ENCODE measurements around the gene SPATA9. TPM values are rescaled to one million over a fixed set of nuclear protein-coding genes. Genes with fewer than 3 reads are reported as not detected.

SPATA9 gene
- total and polyA plus RNA-seq, 2 donors (not counting 1 experiment from before 2014, with no cell fraction given) = not detected

DNA sequence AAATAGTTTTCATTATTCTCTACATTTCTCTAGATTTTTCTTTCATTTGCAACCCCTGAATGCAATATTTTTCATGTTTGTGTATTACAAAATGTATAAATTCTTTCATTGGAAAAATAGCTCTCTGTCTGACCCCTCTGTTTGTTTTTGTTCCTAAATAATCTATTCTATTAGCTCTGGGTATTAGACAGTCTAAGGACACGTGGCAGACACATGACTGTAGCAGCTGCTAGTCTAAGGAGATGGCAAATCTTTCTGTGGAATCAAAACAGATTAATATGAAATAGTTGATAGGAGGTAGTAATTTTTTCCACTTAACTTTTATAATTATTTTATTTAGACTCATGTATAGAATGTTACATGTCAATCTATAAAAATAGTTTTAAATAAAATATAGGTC lies 21.4 kb upstream of the SPATA9 start:
- H3K9ac ChIP-seq (ENCODE audit: low read length) = no peak overlapping the region
- Mint-ChIP-seq H3K27ac (no peak overlapping the region), H3K9me3 (ENCODE audit: insufficient read depth) (no peaks in the 10 kb centered on the region), H3K27me3 (peaks cover 4% of the 10 kb centered on the region), H3K4me3 (no peak overlapping the region), H3K4me1 (no peaks in the 10 kb centered on the region)
- H3K27ac ChIP-seq (ENCODE audit: low read length in 2 of 2) = no peak overlapping the region
- H3K79me2 ChIP-seq (ENCODE audit: control insufficient read depth, insufficient read depth, low read length) = no peaks in the 10 kb centered on the region
- no peaks in the 10 kb centered on the region for H3K4me1 ChIP-seq (ENCODE audit: control insufficient read depth in 2 of 2, insufficient read depth in 2 of 2, low read length in 2 of 2)
- H3K36me3 ChIP-seq (replicated peaks in 1 of 2; ENCODE audit: control extremely low read depth in 1 of 2, control insufficient read depth in 1 of 2, extremely low read depth in 1 of 2, insufficient read depth in 2 of 2, low read length in 1 of 2) = no peaks in the 10 kb centered on the region
- ATAC-seq (ENCODE audit: low read depth) (no peak), DNase-seq (no peak)
- POLR2A ChIA-PET = no interaction called here
- H3K9me3 ChIP-seq (ENCODE audit: control extremely low read depth in 1 of 3, control insufficient read depth in 2 of 3, insufficient read depth in 1 of 3, low read length in 2 of 3) = no peaks in the 10 kb centered on the region
- intact Hi-C loops (cut with micrococcal nuclease) = no loop called here
- H3K4me2 ChIP-seq (replicated peaks; ENCODE audit: low read depth, low read length, poor library complexity, severe bottlenecking) = no peak overlapping the region
- no CpG with 5 or more reads among the region's 1 CpG for WGBS (ENCODE audit: insufficient coverage)
- no peak overlapping the region for H2AFZ ChIP-seq (ENCODE audit: insufficient read depth, low read depth, low read length, poor library complexity, severe bottlenecking)
- H3K4me3 ChIP-seq (ENCODE audit: control extremely low read depth in 1 of 5, extremely low read depth in 1 of 5, insufficient read depth in 1 of 5, low read depth in 2 of 5, low read length in 4 of 5) = no peak overlapping the region
- no peaks in the 10 kb centered on the region for H4K20me1 ChIP-seq (ENCODE audit: control insufficient read depth, insufficient read depth, low read length, poor library complexity, severe bottlenecking)
- CTCF ChIA-PET = no interaction called here
- TF ChIP-seq EZH2 (IDR thresholded peaks at IDR 0.05; ENCODE audit: borderline replicate concordance, insufficient read depth, low read depth, low read length, poor library complexity, severe bottlenecking) = no peak
- TF ChIP-seq, protein P1, sequence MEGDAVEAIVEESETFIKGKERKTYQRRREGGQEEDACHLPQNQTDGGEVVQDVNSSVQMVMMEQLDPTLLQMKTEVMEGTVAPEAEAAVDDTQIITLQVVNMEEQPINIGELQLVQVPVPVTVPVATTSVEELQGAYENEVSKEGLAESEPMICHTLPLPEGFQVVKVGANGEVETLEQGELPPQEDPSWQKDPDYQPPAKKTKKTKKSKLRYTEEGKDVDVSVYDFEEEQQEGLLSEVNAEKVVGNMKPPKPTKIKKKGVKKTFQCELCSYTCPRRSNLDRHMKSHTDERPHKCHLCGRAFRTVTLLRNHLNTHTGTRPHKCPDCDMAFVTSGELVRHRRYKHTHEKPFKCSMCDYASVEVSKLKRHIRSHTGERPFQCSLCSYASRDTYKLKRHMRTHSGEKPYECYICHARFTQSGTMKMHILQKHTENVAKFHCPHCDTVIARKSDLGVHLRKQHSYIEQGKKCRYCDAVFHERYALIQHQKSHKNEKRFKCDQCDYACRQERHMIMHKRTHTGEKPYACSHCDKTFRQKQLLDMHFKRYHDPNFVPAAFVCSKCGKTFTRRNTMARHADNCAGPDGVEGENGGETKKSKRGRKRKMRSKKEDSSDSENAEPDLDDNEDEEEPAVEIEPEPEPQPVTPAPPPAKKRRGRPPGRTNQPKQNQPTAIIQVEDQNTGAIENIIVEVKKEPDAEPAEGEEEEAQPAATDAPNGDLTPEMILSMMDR (IDR thresholded peaks at IDR 0.05) = no peak
- no peaks in the 10 kb centered on the region for H3K27me3 ChIP-seq (replicated peaks in 1 of 4; ENCODE audit: control extremely low read depth in 1 of 4, control insufficient read depth in 3 of 4, insufficient read depth in 4 of 4, low read length in 3 of 4)

DNA sequence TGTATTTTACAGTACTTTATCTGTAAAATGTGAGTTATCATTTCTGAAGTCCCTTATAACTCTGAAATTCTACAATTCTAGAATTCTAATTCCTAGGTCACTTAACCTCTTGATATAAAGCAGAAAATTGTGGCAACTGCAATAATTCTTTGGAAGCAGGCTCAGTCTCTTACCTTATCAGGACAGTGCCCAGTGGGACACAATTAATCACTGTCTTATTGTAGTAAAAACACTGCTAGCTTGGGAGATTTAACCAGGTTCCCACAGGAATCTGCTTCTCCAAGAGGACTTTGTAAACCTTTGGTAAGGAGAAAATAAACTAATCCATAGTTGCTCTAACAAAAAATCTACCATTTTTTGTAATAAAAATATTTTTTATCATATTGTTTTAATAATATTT lies 18.3 kb upstream of the SPATA9 start:
- DNase-seq (no peak), ATAC-seq (ENCODE audit: low read depth) (no peak)
- no peaks in the 10 kb centered on the region for H3K9me3 ChIP-seq (ENCODE audit: control extremely low read depth in 1 of 3, control insufficient read depth in 2 of 3, insufficient read depth in 1 of 3, low read length in 2 of 3)
- no peaks in the 10 kb centered on the region for H3K27me3 ChIP-seq (replicated peaks in 1 of 4; ENCODE audit: control extremely low read depth in 1 of 4, control insufficient read depth in 3 of 4, insufficient read depth in 4 of 4, low read length in 3 of 4)
- Mint-ChIP-seq H3K27ac (no peak overlapping the region), H3K9me3 (ENCODE audit: insufficient read depth) (no peaks in the 10 kb centered on the region), H3K4me3 (no peak overlapping the region), H3K4me1 (no peaks in the 10 kb centered on the region), H3K27me3 (peaks cover 14% of the 10 kb centered on the region)
- intact Hi-C loops (cut with micrococcal nuclease) = no loop called here
- H3K36me3 ChIP-seq (replicated peaks in 1 of 2; ENCODE audit: control extremely low read depth in 1 of 2, control insufficient read depth in 1 of 2, extremely low read depth in 1 of 2, insufficient read depth in 2 of 2, low read length in 1 of 2) = no peaks in the 10 kb centered on the region
- H3K79me2 ChIP-seq (ENCODE audit: control insufficient read depth, insufficient read depth, low read length) = no peaks in the 10 kb centered on the region
- H3K27ac ChIP-seq (ENCODE audit: low read length in 2 of 2) = no peak overlapping the region
- CTCF ChIA-PET = interaction anchor here (0.9 kb wide), 1 partner anchor 17 kb away, joined by 3 read pairs; no protein-coding TSS in a partner anchor
- no peak overlapping the region for H3K9ac ChIP-seq (ENCODE audit: low read length)
- TF ChIP-seq EZH2 (IDR thresholded peaks at IDR 0.05; ENCODE audit: borderline replicate concordance, insufficient read depth, low read depth, low read length, poor library complexity, severe bottlenecking) = no peak
- TF ChIP-seq, protein P1 (IDR thresholded peaks at IDR 0.05) = no peak
- H3K4me3 ChIP-seq (ENCODE audit: control extremely low read depth in 1 of 5, extremely low read depth in 1 of 5, insufficient read depth in 1 of 5, low read depth in 2 of 5, low read length in 4 of 5) = no peak overlapping the region
- no peaks in the 10 kb centered on the region for H3K4me1 ChIP-seq (ENCODE audit: control insufficient read depth in 2 of 2, insufficient read depth in 2 of 2, low read length in 2 of 2)
- no peaks in the 10 kb centered on the region for H4K20me1 ChIP-seq (ENCODE audit: control insufficient read depth, insufficient read depth, low read length, poor library complexity, severe bottlenecking)
- POLR2A ChIA-PET = no interaction called here
- no peak overlapping the region for H2AFZ ChIP-seq (ENCODE audit: insufficient read depth, low read depth, low read length, poor library complexity, severe bottlenecking)
- no peak overlapping the region for H3K4me2 ChIP-seq (replicated peaks; ENCODE audit: low read depth, low read length, poor library complexity, severe bottlenecking)

Data from B cell (primary cell).